CD4-positive, alpha-beta T cell treated with Interleukin-12 subunit alpha and Interleukin-12 subunit beta, for 1 hour (primary cell): ENCODE measurements around the gene FAXDC2.
A peak's percentile ranks its signal among the peaks of the same experiment; 100 is the strongest.
"Not testable (repeated sequence)": the region's sequence is repeated elsewhere in the genome, so short reads cannot be mapped to it uniquely, and the experiment has no call there.

Experiments
- DNase-seq: peaks from one replicate; pipeline ENCODE4 v3.0.0-alpha.2; 2020

FAXDC2 gene

DNA sequence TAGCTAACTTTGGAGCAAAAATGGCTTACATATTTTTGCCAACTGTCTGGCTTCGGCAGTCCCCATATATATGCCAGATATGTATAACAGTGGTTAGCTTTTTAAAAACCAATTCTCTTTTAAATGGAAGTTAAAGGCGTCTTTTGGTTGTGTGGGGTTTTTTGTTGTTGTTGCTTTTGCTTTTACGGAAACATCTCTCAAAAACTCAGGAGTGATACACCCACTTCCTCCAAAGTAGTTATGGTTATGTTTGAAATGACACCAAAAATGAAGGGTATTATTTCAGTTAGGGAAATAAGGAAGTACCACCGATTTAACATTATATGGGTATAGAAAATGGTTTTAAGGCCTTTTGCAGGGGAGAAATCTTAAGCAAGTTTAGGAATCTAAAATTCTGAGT lies 10.4 kb upstream of the FAXDC2 start:
- no peak for DNase-seq

DNA sequence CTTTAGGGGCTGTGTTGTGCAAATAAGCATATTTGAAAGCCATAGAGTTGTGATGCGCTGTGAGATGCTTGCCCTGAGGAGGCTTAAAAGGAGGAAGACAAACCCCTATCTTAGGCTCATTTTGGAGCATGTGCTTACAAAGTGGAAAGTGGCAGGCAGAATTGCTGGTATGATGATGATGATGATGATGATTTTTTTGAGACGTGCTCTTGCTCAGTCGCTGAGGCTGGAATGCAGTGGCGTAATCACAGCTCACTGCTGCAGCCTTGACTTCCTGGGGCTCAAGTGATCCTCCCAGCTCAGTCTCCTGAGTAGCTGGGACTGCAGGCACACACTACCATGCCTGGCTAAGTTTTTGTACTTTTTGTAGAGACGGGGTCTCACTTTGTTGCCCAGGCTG lies 9.7 kb upstream of the FAXDC2 start:
- DNase-seq: no peak

DNA sequence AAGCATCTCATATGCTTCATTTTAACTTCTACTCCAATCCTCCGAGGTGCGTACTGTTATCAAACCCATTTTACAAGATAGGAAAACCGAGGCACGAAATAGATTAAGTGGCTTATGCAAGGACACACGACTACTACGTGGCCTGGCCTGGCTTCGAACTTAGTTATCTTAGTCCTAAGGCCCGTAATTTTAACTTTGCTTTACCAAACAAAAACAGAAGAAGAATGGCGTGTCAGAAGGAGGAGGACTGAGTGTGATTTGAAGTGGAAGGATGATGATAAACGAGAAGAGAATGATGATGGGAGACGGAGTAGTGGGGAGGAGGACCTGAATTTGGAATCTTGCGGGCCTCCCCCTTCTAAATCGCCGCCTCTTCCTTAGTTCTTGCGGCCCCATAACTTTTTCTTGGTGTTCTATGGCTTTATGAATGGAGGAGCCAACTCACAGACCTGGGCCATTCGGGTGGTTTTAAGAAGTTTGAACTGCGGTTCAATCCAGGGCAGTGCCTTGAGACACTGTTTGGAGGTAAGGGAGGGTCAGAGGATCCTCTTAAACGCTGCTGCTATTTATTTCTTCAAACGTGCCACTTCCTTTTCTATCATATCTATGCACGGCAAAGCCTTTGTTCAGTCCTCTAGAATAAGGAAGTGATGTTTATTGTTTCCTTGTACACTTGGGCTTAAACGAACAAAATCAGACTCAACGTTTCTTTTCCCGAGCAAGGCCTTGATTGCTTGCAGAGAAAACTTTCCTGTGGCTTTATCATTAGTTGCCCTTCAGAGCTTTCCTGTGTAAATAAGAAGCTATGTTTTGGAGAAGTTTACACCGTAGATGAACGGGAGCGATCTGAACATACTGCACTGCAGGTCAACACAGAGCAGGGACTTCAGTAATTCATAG lies 8.8 kb upstream of the FAXDC2 start:
- DNase-seq: peak; percentile 41

DNA sequence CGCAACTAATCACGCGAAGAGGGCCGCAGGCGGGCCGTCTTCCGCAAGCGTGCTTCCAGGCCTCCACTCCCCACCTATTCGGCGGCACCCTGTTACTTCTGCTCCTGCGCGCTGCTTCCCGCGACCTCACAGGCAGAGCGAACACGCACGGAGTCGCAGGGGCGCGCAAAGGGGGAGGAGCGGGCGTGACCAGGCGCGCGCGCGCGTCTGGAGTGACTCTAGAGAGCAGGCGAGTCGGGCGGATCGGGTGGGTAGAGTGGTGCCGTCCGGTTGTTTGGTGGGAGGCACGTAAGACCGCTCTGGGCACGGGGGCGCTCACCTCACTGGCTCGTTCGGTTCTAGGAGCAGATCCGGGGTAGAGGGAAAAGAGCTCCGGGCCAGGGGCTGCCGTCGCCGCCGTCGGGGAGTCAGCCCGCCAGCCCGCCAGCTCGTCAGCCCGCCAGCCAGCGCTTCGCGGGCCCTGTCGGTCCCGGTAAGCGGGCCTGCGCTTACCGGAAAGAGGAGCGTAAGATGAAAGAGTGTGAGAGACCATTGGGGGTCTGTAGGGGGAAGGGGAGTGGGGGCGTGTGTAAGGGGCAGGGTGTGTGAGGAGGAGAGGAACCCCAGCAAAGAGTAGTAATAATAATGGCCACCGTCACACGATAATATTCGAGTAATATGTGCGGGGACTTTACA lies 8.0 kb upstream of the FAXDC2 start, which contains the start of gene CNOT8:
CNOT8 (plus strand) TSS at position 331 of the 675 bp plus-strand sequence. CDS start 4,652 bp downstream, outside the sequence.
- DNase-seq: peak; percentile 97

DNA sequence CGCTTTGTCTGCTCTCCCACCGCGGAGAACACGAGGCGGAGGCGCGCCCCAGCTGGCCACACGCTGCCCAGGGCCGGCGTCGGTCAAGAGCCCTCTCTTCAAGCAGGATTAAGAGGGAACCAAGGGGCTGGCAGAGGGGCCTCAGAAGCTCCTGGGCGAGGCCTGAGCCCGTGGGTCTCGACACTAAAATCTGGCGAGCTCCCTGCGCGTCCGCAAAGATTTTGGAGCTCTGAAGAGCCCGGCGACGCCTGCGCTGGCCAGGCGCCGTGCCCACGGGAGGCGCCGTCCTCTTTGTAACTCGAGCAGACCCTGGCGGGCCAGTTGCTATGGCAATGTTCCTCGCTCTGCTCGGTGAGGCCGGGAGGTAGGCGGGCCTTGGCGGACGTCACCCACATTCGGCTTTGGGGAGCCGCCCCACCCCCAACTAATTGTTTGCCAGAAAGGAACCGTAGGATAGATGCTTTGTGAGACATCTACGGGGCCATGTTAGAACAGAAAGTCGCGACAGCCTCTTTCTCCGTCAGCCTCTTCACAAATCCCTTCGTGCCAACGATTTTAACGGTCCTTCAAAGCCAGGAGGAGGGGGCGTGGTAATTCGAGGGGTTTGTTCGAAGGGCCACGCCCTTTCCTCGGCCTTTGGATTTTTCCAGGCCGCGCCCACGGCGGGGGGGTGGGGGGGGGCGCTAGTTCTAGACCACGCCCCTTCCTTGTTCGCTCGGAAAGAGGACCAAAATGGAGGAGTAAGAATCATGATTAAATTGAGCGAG lies 7.3 kb upstream of the FAXDC2 start:
- DNase-seq: peak; percentile 92

DNA sequence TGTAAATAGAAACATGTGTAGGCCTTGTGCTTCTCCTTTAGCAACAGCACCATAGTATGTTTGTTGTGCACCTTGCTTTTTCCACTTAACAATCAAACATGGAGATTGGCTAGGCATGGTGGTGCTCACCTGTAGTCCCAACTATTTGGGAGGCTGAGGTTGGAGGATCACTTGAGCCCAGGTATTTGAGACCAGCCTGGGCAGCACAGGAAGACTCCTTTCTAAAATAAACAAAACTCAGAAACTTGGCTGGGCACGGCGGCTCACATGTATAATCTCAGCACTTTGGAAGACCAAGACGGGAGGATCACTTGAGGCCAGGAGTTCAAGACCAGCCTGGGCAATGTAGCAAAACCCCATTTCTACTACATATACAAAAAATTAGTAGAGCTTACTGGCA lies 948 bp upstream of the FAXDC2 start:
- DNase-seq: no peak

DNA sequence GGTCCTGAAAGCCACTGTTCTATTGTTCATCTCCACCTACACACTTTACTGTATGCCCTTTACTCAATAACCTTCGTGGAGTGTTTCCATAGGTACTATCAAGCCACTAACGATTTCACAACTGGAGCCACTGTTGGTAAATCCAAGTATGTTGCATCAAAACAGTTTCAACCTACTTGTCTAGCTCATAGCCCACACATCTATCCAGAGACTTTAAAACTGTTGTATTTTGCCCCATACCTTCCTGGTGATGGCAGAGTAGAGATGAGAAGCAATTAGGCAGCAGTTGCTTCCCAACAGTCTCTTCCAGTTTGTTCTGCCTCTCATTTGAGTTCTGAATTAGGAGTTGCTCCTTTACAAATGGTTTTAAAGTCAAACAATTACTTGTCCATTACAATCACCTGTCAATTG lies 607 bp downstream of the FAXDC2 start:
- no peak for DNase-seq

DNA sequence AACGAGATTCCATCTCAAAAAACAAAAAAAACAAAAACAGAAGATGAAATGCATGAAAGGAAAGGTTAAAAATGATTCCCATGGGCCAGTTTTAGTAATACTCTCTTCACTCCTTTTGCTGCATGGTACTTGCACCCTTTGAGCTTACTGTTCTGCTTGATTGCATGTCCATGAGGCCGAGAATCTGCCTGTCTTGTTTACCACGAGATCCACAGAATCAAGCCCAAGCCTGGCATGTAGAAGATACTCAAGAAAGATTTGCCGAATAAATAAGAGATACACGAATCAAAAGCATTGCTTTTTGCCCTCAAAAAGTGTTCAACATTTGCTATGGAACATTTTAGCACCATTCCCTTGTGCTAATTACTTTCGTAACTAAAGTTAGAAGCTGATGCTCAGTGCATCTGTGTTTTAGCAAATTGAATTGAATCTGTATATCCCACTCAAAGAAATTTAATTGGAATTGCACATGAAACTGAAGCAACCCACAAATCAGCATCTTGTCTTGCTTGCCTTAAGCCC lies 1.1 kb downstream of the FAXDC2 start:
- no peak for DNase-seq

DNA sequence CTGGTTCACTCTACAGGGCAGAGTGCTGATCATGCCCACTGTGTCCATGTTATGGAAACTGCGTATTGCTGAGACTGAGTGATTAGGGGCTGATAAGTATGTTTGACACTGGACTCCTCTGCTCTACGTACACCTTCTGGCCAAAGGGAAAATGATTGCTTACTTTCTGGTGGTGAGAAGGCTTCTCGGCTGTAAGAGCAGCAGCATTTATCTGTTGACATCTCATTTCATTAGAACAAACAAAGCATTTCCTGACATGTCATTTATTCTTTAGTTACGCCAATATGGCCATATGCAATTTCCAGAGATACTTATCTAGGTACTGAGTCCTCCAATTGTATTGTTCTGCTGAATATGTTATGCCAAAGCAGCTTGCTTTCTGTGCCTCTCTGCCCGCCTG lies 5.6 kb downstream of the FAXDC2 start:
- DNase-seq: no peak

DNA sequence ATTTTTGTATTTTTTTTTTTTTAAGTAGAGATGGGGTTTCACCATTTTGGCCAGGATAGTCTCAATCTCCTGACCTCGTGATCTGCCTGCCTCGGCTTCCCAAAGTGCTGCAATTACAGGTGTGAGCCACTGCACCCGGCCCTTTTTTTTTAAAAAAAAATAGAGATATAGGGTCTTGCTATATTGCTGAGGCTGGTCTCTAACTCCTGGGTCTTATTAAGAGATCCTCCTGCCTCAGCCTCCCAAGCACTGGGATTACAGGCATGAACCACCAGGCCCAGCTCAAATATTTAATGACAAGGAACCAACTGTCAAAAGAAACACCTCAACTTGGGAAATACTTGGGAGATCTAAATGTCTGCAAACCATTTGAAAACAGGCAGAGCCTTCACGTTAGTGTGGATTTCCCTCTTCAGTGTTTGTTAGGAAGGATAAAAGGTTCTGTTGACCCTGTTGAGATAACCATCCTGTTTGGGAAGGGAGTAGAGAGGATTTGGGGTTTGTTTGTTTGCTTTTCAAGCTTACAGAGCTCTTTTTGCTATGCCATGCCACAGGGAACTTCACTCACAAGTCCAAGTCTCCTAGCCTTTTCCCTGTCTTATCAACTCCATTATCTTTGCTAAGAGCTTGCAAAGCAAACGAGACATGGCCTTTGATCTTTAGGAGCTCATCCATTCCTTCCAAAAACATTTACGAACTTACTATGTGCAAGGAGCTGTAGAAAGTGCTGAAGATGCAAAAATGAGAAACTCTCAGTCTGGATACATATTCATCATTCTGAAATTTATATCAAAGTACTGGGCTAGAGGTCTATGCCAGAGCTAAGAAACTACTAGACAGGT lies 7.5 kb downstream of the FAXDC2 start:
- DNase-seq: no peak

DNA sequence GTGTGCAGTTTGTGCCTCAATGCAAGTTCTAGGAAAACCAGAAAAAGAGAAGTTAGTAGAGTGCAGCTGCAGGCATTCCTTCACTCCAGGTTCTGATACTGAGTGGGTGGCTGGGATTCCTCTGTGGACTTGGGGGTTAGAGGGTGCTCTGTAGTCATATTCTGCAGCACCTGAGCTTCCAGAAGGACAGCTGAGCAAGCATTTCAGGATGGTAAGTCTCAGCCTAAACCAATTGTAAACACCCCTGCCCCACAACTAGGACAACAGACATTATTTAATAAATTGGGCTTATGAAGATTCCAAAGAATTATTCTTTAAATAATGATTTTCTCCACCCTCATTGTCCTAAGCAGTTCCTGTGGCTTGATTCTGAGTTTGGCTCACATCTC lies 9.1 kb downstream of the FAXDC2 start:
- DNase-seq: no peak

DNA sequence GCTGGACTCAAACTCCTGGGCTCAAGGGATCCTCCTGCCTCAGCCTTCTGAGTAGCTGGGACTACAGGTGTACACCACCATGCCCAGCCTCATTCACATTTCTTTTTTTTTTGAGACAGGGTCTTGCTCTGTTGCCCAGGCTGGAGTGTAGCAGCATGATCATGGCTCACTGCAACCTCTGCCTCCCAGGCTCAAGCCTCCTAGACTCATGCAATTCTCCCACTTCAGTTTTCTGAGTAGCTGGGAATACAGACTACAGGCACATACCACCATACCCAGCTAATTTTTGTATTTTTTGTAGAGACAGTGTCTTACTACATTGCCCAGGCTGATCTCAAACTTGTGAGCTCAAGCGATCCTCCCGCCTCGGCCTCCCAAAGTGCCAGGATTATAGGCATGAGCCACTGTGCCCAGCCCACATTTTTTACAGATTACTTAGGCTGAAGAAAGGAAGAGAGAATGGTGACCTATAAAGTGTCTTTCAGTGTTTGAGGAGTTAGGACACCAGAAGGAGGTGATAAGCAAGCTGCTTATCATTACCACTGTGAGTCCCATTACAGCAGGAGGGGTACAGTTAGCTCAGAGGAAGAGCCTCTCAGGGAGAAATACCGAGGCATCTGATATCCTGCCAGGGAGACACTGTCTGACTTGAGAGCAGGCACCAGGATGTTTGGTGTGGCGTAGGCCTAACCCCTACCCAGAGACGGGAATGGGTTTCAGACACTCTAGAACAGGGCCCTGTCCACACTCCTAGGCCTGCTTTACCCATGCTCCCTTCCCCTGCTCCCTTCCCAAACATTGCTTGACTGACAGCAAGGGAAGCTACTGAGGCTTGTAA lies 9.7 kb downstream of the FAXDC2 start:
- no peak for DNase-seq

DNA sequence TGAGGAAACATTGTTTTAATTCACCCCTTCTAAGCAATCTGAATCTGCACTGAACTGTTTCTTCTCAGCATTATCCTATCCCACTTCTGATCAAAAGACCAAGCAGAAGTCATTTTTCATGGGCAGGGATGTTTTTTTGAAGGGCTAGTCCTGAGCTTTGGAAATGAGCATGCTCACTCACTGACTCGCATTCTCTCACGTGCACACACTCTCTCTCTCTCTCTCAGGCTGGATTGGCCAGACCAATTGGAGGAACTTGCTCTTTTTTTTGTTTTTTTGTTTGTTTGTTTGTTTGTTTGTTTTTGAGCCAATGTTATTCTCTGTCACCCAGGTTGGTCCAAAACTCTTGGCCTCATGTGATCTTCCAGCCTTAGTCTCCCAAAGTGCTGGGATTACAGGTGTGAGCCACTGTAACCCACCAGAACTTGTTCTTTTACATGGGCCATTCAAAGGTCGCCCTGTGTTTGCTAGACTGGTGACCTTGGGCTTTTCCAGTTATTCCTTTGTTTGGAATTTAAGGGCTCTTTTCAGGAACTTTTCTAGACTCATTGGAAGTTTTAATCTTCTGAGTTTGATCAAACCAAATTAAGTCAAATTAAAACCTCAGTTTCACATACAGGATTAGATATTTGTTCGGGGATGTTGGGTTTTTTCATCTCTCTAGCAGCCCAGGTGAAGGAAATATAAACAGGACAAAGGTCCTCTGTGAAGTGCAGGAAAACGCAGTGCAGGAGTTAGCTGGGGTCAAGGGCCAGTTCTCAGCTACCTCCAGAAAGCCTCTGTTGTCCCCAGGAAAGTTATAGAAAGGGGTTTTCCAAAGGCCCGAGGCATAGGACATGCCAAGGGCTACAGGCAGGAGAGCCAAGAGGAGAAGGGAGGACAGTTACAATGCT lies 13.1 kb downstream of the FAXDC2 start:
- DNase-seq: no peak

DNA sequence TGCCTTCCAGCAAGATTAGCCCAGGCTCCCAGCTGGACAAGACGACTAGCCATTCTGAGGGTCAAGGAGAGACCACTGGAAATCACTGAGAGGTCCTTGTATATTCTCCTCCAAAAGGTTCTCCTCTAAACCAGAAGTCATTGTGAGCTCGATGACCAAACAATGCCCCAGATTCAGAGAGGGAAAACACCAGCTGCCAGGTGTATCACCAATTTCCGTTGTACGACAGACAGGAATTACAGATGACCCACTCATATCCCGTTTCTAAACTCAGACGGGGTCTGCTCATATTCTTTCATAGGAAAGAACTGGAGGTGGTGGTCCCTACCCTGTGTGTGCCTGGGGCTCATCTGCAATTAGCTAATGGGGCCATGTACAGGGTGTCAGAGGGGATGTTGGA lies 14.2 kb downstream of the FAXDC2 start:
- DNase-seq: no peak

DNA sequence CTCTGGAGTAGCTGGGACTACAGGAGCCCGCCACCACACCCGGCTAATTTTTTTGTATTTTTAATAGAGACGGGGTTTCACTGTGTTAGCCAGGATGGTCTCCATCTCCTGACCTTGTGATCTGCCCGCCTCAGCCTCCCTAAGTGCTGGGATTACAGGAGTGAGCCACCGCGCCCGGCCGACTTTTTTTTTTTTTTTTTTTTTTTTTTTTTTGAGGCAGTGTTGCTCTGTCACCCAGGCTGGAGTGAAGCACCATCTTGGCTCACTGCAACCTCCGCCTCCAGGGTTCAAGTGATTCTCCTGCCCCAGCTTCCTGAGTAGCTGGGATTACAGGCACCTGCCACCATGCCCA lies 14.7 kb downstream of the FAXDC2 start:
- not testable (repeated sequence) for DNase-seq

DNA sequence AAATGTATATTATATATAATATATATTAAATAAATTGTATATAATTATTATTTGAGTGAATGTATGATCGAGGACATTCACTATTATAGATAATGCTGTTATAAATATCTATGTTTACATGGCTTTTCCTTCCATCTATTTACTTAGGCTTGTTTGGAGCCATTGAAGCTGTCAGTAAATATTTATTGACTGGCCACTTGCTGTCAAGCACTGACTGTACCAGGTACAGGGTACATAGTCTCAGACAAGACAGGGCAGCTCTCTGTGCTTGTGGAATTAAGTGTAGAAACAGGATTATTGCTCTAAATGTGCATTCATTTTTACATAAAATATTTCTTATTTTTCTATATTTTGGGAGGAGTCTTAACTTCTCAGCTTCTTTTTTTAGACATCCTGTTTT lies 16.4 kb downstream of the FAXDC2 start:
- no peak for DNase-seq

DNA sequence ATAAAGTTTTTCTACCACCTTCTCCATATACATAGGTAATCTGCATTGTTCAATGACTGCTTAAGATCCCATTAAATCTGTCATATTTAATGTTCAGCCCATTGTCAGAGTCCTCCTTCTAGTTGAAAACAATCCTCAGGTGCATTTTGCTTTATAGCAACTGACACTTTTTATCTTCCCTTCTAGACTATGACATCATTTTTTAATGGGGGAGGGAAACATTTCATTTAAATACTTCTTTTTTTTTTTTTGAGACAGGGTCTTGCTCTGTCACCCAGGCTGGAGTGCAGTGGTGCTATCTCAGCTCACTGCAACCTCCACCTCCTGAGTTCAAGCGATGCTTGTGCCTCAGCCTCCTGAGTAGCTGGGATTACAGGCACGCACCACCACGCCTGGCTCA lies 17.6 kb downstream of the FAXDC2 start:
- DNase-seq: not testable (repeated sequence)

DNA sequence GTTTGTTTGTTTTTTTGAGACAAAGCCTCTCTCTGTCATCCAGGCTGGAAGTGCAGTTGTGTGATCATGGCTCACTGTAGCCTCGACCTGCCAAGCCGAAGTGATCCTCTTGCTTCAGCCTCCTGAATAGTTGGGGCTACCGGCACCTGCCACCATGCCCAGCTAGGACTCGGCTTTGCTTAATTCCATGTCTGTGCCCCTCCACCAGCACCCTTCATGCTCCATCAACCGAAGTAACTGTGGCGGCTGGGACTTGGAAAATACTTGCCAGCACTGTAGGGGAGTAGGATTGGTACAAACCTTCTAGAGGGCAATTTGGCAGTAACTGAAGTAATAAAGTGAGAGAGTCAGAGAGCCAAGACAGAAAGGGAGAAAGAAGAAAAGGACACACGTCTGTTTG lies 19.0 kb downstream of the FAXDC2 start:
- no peak for DNase-seq

DNA sequence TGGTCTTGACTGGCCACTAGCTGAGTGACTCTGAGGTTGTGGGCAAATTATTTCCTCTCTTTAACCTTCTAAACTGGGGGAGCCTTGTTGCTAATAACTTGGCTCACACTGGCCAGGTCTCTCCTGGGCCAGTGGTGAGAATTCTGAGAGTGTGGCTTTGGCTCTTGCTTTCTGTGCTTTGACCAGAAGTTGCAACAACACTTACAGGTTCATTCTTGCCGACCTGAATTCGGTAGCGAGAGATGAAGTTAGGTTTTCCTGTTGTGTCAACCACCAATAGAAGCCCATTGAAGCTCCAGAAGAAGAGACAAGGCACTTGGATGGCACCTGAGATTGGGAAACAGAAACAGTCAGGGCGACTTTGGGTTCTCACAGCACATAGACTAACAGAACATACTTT lies 19.8 kb downstream of the FAXDC2 start:
- no peak for DNase-seq

DNA sequence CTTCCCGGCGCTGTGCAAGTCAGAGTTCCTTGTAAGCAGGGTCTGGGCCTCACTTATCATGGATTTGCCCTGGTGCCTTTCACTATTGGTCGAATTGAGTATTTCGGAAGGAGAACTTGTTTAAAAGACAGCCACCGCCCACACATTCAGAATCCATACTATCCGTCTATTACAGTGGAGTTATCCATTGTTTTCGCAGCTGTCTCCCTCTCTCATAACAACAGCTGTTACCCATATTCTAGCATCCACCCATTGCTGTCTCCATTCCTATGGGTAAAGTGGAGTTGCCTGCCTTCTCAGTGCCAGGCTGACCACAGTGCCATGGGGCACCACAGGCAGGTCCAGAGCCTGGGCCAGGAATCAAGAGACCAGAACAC lies 20.2 kb downstream of the FAXDC2 start:
- DNase-seq: no peak
